ENCODE results near the gene LINGO1. TPM values are rescaled to one million over a fixed set of nuclear protein-coding genes. Genes with fewer than 3 reads are reported as not detected.

The LINGO1 gene
- total RNA-seq, 1 donor from 2014 or later: 18.7 TPM

DNA sequence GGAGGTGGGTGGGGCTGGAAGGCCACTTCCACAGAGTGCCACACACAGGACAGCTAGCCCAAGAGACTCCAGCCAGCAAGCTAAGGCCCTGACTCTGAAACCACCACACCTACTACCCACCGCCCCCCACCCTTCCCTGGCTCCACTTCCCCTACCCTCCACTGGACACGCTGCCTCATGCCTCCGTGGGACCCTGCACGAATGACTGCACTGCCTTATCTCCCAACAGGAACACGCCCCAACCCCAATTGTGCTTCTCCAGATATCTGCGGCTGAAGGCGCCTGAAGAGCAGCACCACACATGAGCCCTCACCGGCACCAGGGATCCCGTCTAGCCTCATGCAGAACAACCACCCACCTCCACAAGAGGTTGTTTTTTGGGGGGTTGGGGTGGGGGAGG is 2.7 kb downstream of the LINGO1 start:
- TF ChIP-seq, protein P1, sequence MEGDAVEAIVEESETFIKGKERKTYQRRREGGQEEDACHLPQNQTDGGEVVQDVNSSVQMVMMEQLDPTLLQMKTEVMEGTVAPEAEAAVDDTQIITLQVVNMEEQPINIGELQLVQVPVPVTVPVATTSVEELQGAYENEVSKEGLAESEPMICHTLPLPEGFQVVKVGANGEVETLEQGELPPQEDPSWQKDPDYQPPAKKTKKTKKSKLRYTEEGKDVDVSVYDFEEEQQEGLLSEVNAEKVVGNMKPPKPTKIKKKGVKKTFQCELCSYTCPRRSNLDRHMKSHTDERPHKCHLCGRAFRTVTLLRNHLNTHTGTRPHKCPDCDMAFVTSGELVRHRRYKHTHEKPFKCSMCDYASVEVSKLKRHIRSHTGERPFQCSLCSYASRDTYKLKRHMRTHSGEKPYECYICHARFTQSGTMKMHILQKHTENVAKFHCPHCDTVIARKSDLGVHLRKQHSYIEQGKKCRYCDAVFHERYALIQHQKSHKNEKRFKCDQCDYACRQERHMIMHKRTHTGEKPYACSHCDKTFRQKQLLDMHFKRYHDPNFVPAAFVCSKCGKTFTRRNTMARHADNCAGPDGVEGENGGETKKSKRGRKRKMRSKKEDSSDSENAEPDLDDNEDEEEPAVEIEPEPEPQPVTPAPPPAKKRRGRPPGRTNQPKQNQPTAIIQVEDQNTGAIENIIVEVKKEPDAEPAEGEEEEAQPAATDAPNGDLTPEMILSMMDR (IDR thresholded peaks at IDR 0.05; ENCODE audit: unreplicated experiment): no peak
- H3K4me1 Mint-ChIP-seq: peaks cover 17% of the 10 kb centered on the region
- H3K9me3 Mint-ChIP-seq: no peaks in the 10 kb centered on the region
- DNase-seq (ENCODE audit: low spot score in 2 of 2, unreplicated experiment in 2 of 2): no peak
- H3K4me3 Mint-ChIP-seq: peak overlapping the region; percentile 18
- H3K36me3 Mint-ChIP-seq: no peaks in the 10 kb centered on the region
- H3K27ac Mint-ChIP-seq: no peak overlapping the region
- peaks cover 38% of the 10 kb centered on the region for H3K27me3 Mint-ChIP-seq (ENCODE audit: low read depth)

DNA sequence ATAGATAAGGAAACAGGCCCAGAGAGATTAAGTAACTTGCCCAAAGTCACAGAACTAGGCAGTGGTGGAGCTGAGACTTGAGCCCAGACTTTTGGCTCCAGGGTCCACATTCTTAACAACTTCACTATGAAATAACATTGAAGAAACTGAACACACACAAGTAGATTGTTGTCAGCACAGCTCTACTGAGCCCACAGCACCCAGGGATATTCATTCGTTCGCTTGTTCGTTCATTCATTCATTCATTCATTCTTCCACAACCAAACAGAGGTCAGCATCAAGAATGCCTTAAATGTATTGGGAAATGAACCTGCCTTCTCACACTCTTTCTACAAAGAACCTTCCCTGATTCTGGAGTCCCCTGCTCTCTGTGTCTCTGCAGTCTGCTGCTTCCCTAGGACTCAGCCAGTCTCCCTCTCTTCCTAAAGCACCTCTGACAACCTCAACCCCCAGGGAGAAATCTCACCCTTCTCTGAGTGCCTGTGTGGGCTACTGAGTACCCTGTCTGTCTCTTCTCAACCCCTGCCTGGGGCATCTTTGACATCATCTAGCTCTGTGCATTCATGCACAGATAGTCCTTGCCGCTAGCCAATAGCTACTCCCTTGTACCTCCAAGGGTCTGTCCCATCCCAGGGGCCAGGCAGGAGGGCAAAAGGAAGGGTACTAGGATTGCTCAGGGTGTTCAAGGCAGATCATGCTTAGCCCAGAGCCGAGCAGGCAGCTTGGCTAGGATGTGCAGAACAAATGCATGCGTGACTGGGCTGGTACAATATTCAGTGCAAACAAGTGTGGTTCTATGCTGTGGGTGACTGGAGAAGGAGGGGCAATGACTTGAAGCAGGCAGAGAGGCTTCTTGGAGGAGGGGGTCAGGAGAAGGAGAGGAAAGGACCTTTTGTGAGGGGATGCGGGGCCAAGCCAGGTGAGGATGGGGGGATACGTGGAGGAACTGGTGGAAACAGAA is 3.4 kb downstream of the LINGO1 start:
- Mint-ChIP-seq H3K4me3 (no peak overlapping the region), H3K36me3 (no peaks in the 10 kb centered on the region), H3K27me3 (ENCODE audit: low read depth) (peaks cover 34% of the 10 kb centered on the region), H3K9me3 (no peaks in the 10 kb centered on the region), H3K27ac (no peak overlapping the region), H3K4me1 (peaks cover 21% of the 10 kb centered on the region)
- TF ChIP-seq, protein P1 (IDR thresholded peaks at IDR 0.05; ENCODE audit: unreplicated experiment): no peak
- no peak for DNase-seq (ENCODE audit: low spot score in 2 of 2, unreplicated experiment in 2 of 2)

DNA sequence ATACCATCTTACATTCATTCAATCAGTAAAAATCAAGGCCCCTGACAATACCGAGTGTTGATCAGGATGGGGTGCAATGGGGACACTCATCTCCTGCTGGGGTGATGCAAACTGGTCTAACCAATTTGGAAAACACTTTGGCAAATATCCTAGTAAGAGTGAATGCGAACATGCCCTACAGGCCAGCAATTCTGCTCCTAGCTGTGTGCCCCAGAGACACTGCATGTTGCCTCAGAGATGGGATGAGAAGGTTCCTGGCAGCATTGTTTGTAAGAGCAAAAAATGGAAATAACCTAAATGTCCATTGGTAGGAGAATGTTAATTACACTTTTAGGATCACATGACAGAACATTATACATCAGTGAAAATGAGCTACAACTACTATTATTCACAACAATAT is 4.7 kb downstream of the LINGO1 start:
- Mint-ChIP-seq H3K27ac (no peak overlapping the region), H3K4me3 (no peak overlapping the region), H3K4me1 (peaks cover 25% of the 10 kb centered on the region), H3K36me3 (no peaks in the 10 kb centered on the region), H3K27me3 (ENCODE audit: low read depth) (peaks cover 23% of the 10 kb centered on the region), H3K9me3 (no peaks in the 10 kb centered on the region)
- no peak for DNase-seq (ENCODE audit: low spot score in 2 of 2, unreplicated experiment in 2 of 2)
- TF ChIP-seq, protein P1 (IDR thresholded peaks at IDR 0.05; ENCODE audit: unreplicated experiment): no peak

DNA sequence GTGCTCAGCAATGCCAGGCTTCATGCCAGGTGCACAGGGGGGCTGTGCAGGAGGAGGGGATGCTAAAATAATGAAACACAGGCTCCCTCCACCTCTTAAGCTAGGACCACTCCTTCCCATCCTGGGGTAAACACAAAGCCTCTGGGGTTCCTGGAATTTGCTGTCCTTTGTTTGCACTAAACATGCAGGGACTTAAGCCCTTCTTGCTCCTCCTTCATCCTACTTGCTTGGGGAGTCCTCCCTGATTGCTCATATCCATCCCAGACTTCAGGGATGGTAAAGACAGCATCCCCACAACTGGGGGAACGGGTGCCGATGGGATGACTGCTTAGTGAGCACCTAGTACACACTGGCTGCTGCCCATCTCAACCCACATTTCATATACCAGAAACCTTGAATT is 5.1 kb downstream of the LINGO1 start:
- peaks cover 30% of the 10 kb centered on the region for H3K4me1 Mint-ChIP-seq
- H3K27ac Mint-ChIP-seq: no peak overlapping the region
- no peak for DNase-seq (ENCODE audit: low spot score in 2 of 2, unreplicated experiment in 2 of 2)
- no peaks in the 10 kb centered on the region for H3K9me3 Mint-ChIP-seq
- H3K36me3 Mint-ChIP-seq: no peaks in the 10 kb centered on the region
- TF ChIP-seq, protein P1 (IDR thresholded peaks at IDR 0.05; ENCODE audit: unreplicated experiment): no peak
- peaks cover 23% of the 10 kb centered on the region for H3K27me3 Mint-ChIP-seq (ENCODE audit: low read depth)
- no peak overlapping the region for H3K4me3 Mint-ChIP-seq

DNA sequence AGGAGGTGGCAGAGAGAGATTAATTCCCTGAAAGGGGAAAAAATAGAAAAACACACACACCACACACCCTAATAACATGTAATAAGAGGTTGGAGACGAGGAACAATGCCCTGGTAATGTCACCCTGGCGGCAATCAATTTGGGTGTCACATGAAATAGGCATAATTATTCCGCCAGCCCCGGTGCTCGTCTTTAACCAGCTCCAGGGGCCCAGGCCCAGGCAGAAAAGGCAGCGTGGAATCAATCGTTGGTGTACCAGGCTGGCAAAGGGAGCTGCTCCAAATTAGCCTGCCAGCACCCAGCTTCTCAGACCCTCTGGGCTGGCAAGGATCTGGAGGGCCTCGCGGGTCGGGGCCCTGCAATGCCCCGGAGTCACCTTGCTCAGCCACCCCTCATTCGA is 5.6 kb downstream of the LINGO1 start:
- Mint-ChIP-seq H3K4me3 (no peak overlapping the region), H3K9me3 (no peaks in the 10 kb centered on the region), H3K36me3 (no peaks in the 10 kb centered on the region), H3K27me3 (ENCODE audit: low read depth) (peaks cover 23% of the 10 kb centered on the region), H3K27ac (no peak overlapping the region), H3K4me1 (peaks cover 35% of the 10 kb centered on the region)
- DNase-seq (ENCODE audit: low spot score in 2 of 2, unreplicated experiment in 2 of 2): no peak
- TF ChIP-seq, protein P1 (IDR thresholded peaks at IDR 0.05; ENCODE audit: unreplicated experiment): no peak

Data from mesothelial cell of epicardium (in vitro differentiated cells).